DOHH2 (cell line): ENCODE measurements around the gene TSPAN14.

Source experiments
- H3F3A ChIP-seq: fragments of 200-600 bp; sonication (generic), shearing (Covaris generic); 2 replicates; pipeline ENCODE4 v1.6.0; 2016; ENCODE audit warnings: antibody characterized with exemption, mild to moderate bottlenecking; ENCODE audit not compliant: control insufficient read depth, insufficient read depth
- H3K27ac ChIP-seq: fragments of 200-600 bp; sonication (generic); 2 replicates; pipeline ENCODE4 v1.5.1; 2014; ENCODE audit warnings: low read depth, mild to moderate bottlenecking, low read length, moderate library complexity
- H3K27me3 ChIP-seq: fragments of 200-600 bp; sonication (generic); 2 replicates; pipeline ENCODE4 v1.6.1; 2014; ENCODE audit warnings: mild to moderate bottlenecking, low read length, mixed read lengths; ENCODE audit not compliant: control insufficient read depth
- H3K36me3 ChIP-seq: fragments of 200-600 bp; sonication (generic); 2 replicates; pipeline ENCODE4 v1.6.1; 2014; ENCODE audit warnings: mild to moderate bottlenecking, low read length, moderate library complexity, mixed read lengths; ENCODE audit not compliant: control insufficient read depth
- H3K4me1 ChIP-seq: fragments of 200-600 bp; sonication (generic); 2 replicates; pipeline ENCODE4 v1.6.1; 2014; ENCODE audit warnings: mild to moderate bottlenecking, low read length, mixed read lengths; ENCODE audit not compliant: control insufficient read depth
- H3K4me2 ChIP-seq: fragments of 200-600 bp; sonication (generic); 2 replicates; pipeline ENCODE4 v1.6.0; 2014; ENCODE audit warnings: mild to moderate bottlenecking, low read length, moderate library complexity
- H3K4me3 ChIP-seq: fragments of 200-600 bp; sonication (generic); 2 replicates; pipeline ENCODE4 v1.5.1; 2014; ENCODE audit warnings: mild to moderate bottlenecking, low read length, mixed read lengths
- H3K79me2 ChIP-seq: fragments of 200-600 bp; sonication (generic); 2 replicates; pipeline ENCODE4 v1.6.1; 2014; ENCODE audit warnings: mild to moderate bottlenecking, low read length, mixed read lengths; ENCODE audit not compliant: control insufficient read depth
- H3K9me2 ChIP-seq: fragments of 200-600 bp; sonication (generic); replicated peaks from 2 replicates; pipeline ENCODE4 v1.6.1; 2014; ENCODE audit warnings: mild to moderate bottlenecking, low read length, mixed read lengths; ENCODE audit not compliant: control insufficient read depth
- H3K9me3 ChIP-seq: fragments of 200-600 bp; sonication (generic); 2 replicates; pipeline ENCODE4 v1.6.1; 2014; ENCODE audit warnings: antibody characterized with exemption, low read length, mixed read lengths; ENCODE audit not compliant: control insufficient read depth, insufficient read depth
- H4K20me1 ChIP-seq: fragments of 200-600 bp; sonication (generic); 2 replicates; pipeline ENCODE4 v1.6.0; 2014; ENCODE audit warnings: low read depth, mild to moderate bottlenecking, antibody characterized with exemption, low read length, moderate library complexity; ENCODE audit not compliant: control insufficient read depth, insufficient read depth
- EZH2phosphoT487 ChIP-seq: fragments of 200-600 bp; sonication (generic); IDR thresholded peaks from 2 replicates; pipeline ENCODE4 v1.6.1; 2017; ENCODE audit warnings: borderline replicate concordance, mild to moderate bottlenecking, antibody characterized with exemption, low read length, moderate library complexity, mixed read lengths
- TF ChIP-seq, protein P1 (sequence below): fragments of 200-600 bp; sonication (generic); IDR thresholded peaks from one replicate; pipeline ENCODE4 v1.5.1; 2014; ENCODE audit warnings: antibody characterized with exemption, mild to moderate bottlenecking, low read depth, low read length; ENCODE audit not compliant: poor library complexity, severe bottlenecking

TSPAN14 gene

DNA sequence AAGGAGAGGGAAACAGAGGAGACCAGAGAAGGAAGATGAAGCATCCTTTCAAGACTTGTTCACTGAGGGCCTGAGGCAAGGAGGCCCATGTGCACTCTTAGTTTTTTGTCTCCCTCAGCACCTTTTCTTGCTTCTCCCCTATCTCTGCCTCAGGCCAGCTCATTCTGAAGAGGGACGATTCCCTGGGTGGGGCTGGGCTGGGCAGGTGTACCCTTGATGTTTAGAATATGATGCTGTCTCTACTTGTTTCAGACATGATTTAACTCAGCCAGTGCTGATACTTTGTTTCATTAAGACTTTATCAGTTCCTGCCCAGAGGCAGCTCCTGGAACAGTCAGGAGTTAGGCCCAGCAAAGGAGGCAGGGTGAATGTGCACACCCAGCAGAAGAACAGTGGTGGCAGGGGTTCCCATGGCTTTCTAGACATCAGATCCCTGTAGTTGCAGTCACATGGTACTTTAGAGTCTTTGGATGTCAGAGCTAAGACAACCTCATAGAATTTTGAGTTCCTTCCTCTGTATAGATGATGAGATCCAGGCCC lies 42.4 kb upstream of the TSPAN14 start:
- Histone ChIP-seq H3K79me2 (no peaks in the 10 kb centered on the region), H3K27ac (no peak overlapping the region), H3K9me2 (no peaks in the 10 kb centered on the region), H3K4me2 (no peak overlapping the region), H3K27me3 (peaks cover 3% of the 10 kb centered on the region), H3K4me1 (peaks cover 15% of the 10 kb centered on the region), H3K4me3 (no peak overlapping the region), H4K20me1 (no peaks in the 10 kb centered on the region), H3K36me3 (no peaks in the 10 kb centered on the region), H3K9me3 (no peaks in the 10 kb centered on the region), H3F3A (no peaks in the 10 kb centered on the region)
- TF ChIP-seq, protein P1, sequence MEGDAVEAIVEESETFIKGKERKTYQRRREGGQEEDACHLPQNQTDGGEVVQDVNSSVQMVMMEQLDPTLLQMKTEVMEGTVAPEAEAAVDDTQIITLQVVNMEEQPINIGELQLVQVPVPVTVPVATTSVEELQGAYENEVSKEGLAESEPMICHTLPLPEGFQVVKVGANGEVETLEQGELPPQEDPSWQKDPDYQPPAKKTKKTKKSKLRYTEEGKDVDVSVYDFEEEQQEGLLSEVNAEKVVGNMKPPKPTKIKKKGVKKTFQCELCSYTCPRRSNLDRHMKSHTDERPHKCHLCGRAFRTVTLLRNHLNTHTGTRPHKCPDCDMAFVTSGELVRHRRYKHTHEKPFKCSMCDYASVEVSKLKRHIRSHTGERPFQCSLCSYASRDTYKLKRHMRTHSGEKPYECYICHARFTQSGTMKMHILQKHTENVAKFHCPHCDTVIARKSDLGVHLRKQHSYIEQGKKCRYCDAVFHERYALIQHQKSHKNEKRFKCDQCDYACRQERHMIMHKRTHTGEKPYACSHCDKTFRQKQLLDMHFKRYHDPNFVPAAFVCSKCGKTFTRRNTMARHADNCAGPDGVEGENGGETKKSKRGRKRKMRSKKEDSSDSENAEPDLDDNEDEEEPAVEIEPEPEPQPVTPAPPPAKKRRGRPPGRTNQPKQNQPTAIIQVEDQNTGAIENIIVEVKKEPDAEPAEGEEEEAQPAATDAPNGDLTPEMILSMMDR: no peak
- TF ChIP-seq EZH2phosphoT487: no peak

GRCh38 chr10:80412486-80412885 lies 41.6 kb upstream of the TSPAN14 start:
- Histone ChIP-seq H3K36me3 (no peaks in the 10 kb centered on the region), H3K4me1 (peaks cover 15% of the 10 kb centered on the region), H3K9me2 (no peaks in the 10 kb centered on the region), H3F3A (no peaks in the 10 kb centered on the region), H3K4me2 (no peak overlapping the region), H3K27me3 (peaks cover 3% of the 10 kb centered on the region), H4K20me1 (no peaks in the 10 kb centered on the region), H3K79me2 (no peaks in the 10 kb centered on the region), H3K4me3 (no peak overlapping the region), H3K27ac (no peak overlapping the region), H3K9me3 (no peaks in the 10 kb centered on the region)
- TF ChIP-seq, protein P1: no peak
- TF ChIP-seq EZH2phosphoT487: no peak

- Histone ChIP-seq H3K4me1 (0 out of 2 replicates have a peak, but pooled peaks cover 7% of the 10 kb centered on the region), H4K20me1 (no peaks in the 10 kb centered on the region), H3F3A (no peaks in the 10 kb centered on the region), H3K4me2 (no peak overlapping the region), H3K79me2 (no peaks in the 10 kb centered on the region), H3K9me3 (no peaks in the 10 kb centered on the region), H3K4me3 (no peak overlapping the region), H3K9me2 (no peaks in the 10 kb centered on the region), H3K27ac (no peak overlapping the region), H3K36me3 (no peaks in the 10 kb centered on the region), H3K27me3 (no peaks in the 10 kb centered on the region)
- TF ChIP-seq, protein P1: no peak
- TF ChIP-seq EZH2phosphoT487: no peak
Observed at GRCh38 chr10:80413271-80413996, 40.7 kb upstream of the TSPAN14 start.
